HG03045 (cell line): ENCODE data around the gene VMAC.
"Not testable (repeated sequence)": the region's sequence is repeated elsewhere in the genome, so short reads cannot be mapped to it uniquely, and the experiment has no call there.

ENCODE experiments used
- ATAC-seq: cut with Tn5 transposase; IDR thresholded peaks from one replicate; pipeline ENCODE4 v1.9.1; 2021; ENCODE audit warnings: mild to moderate bottlenecking, moderate library complexity; ENCODE audit not compliant: unreplicated experiment

VMAC gene, protein sequence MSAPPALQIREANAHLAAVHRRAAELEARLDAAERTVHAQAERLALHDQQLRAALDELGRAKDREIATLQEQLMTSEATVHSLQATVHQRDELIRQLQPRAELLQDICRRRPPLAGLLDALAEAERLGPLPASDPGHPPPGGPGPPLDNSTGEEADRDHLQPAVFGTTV

DNA sequence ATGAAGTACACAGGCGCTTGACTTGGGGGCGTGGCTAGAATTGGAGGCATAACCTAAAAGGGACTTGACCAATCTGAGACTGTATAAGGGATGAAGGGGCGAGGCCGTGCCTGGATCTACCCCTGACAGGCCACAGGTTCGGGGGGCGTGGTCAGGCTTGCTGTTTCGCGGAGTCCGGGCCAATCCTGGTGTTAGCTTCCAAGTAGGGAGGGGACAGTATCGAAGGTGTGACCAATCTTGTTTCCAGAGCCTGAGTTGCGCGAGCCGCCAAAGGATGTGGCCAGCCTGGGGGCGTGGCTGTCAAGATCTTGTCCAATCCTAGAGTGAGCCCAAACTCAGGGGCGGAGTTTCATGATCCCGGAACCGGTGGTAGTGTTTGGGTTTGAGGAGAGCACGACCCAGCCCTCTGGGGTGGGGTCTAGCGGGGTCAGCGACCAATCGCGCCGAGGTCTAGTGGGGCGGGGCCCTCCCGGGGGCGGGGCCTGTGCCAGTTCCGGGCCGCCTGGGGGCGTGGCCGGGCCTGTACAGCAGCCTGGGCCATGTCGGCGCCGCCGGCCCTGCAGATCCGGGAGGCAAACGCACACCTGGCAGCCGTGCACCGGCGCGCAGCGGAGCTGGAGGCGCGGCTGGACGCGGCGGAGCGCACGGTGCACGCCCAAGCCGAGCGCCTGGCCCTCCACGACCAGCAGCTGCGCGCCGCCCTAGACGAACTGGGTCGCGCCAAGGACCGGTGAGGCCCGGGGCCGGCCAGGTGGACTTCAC lies at the start of gene VMAC:
Gene VMAC, plus strand, starts transcription at position 521 of the 762 bp plus-strand sequence. Its CDS starts 19 bp downstream, at position 540.
- peak; percentile 81 for ATAC-seq

DNA sequence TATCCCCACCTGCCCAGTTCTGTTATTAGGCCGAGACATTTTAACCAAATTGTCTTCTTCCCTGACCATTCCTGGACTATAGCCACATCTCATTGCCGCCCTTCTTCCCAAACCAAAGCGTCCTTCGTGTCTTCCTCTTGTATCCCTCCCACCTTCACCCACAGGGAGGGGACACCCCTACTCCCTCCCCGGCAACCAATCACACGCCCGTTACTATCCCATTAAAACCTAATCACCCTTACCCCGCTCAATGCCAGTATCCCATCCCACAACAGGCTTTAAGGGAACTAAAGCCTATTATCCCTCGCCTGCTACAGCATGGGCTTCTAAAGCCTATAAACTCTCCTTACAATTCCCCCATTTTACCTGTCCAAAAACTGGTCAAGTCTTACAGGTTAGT lies 49.5 kb upstream of the VMAC start:
- ATAC-seq: not testable (repeated sequence)

DNA sequence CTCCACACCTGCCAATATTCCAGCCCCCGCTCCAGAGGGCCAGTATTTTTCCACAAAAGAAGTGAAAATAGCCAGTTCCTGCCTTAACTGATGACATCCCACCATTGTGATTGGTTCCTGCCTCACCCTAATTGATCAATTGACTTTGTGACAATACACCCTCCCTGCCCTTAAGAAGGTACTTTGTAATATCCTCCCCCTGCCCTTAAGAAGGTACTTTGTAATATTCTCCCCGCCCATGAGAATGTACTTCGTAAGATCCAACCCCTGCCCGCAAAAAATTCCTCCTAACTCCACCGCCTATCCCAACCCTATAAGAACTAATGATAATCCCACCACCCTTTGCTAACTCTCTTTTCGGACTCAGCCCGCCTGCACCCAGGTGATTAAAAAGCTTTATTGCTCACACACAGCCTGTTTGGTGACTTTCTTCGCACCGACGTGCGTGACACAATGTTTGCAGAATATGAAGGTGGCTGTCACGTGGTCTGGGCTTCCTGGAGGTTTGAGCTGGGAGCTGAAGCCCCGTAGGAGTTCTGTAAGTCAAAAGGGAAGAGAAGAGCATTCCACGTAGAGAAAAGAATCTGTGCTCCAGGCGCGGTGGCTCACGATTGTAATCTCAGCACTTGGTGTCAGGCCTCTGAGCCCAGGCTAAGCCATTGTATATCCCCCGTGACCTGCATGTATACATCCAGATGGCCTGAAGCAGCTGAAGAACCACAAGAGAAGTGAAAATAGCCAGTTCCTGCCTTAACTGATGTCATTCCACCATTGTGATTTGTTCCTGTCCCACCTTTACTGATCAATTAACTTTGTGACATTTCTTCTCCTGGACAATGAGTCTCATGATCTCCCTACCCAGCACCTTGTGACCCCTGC lies 47.2 kb upstream of the VMAC start:
- ATAC-seq: no peak

DNA sequence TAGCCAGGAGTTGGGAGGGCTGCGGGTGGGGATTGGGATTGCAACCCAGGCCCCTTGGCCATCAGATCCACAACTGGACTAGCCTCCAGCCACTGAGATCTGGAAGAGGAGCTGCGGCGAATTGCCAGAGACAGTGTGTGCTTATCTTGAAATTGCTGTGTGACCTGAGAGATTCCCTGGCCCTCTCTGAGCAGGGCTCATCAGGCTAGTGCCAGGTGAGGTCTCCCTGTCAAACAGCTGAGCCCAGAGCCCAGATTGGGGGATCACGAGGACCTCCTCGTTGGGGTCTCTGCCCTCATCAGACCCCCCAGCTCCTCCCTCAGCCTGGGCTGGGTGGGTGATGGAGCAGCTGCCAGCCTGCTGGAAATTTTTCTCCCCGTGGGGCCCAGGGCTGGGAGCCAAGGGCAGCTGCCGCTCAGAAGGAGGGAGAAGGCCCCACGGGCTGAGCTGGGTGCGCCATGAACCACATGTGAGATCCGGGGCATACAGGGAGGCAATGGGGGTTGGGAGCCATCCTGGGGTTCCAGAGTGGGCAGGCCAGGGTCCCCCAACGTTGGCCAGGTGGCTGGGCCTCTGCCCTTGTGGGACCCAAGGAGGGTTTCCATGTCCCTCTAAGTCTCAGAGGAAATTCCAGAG lies 41.5 kb upstream of the VMAC start:
- no peak for ATAC-seq

DNA sequence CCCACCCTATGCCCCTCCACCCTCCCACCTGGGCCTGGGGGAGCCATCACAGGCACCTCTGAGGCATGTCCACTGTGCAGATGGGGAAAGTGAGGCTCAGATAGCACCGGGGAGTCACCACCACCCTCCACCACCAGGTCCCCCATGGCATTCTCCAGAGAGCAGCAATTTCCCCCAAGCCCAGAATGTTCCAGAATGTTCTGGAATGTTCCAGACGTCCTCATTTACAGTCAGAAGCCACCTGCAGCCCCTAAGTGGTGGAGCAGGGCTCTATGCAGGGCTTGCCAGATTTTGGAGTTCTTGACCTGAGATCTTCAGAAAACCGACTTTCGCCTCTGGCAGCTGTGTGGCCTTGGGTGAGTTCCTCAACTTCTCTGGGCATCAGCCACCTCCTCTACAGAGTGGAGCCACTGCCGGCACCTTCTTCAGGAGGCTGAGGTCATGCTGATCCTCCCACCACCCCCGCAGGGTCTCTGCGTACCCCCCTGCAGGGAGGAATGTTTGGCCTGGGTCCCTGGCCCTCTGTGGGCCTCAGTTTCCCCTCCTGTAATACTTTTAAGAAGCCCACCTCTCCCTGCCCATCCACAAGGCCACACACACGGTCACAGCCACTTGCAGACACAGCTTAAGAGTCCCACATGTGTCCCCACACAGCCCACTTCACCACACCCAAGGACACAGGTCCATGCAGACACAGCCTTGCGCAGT lies 40.5 kb upstream of the VMAC start:
- no peak for ATAC-seq

DNA sequence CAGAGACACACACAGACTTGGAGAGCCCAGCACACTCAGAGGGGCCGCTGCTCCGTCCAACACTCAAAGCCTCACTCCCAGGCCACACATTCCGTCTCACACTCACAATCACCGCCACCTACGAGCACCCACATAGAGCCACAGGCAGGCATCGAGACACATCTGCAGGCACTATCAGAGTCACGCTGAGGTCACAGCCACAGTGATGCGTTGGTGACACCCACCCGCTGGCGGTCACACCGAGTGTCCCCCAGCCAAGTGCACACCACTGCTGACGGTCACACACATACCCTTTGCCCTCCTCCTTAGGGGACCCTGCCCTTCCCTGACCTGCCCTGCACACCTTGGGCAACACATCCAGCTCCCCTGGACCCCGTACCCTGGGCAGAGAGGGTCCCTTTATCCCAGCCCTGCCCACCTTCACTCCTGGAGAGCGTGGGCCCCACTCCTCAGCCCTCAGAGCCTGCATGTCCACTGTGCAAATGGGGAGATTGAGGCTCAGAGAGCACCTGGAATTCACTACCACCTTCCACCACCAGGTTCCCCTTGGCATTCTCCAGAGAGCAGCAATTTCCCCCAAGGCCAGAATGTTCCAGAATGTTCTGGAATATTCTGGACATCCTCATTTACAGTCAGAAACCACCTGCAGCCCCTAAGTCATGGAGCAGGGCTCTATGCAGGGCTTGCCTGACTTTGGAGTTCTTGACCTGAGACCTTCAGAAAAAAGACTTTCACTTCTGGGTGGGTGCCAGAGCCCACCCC lies 39.8 kb upstream of the VMAC start:
- ATAC-seq: no peak

DNA sequence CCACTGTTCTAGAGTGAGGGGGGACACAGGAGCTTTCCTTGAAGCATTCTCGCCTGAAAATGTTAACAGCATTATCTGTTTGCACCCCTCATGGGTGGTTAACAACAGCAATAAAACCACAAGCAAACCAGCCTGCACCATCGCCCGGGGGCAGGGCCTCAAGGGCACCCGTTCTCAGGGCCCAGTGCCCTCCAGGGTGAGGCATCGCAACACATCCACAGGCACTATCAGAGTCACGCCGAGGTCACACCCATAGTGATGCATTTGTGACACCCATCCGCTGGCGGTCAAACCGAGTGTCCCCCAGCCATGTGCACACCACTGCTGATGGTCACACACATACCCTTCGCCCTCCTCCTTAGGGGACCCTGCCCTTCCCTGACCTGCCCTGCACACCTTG lies 38.9 kb upstream of the VMAC start:
- ATAC-seq: no peak

DNA sequence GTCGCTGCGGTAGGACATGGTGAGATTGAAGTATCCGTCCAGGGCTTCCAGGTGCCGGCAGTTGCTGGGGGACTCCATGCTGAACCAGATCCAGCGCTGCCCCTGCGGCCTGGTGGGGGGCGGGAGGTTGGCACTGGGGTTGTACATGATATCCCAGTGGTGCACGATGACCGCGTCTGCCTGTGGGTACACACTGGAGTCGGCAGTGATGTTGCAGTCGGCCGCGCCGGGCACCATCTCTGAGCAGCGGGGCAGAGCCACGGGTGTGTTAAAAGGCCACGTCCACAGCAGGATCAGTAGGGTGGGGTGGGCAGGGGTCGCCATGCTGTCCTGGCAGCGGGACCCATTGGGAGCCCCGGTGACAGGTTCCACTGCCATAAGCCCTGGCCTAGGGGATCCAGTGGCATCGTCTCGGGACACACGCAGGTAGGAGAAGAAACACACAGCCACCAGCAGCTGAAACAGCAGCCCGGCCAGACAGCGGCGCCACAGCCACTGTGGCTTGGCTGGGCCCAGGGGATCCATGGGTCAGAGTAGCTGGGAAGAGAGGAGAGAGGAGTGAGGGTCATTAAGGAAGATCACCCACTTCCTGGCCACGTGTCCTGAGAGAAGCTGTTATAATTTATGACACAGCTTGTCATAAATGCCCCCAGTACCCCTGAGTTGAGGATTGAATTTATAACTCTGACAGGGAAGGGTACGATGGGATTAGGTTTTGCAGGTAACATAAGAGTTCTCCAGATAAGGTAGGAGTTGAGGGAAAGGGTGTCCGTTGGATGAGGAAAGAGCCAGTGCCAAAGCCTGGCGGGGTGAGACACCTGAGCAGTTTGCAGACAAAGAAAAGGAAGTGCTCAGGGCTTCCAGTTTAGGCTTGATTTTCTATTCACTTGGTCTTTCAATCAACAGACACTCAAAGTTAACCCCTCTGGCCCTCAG lies 37.2 kb upstream of the VMAC start:
- ATAC-seq: no peak

DNA sequence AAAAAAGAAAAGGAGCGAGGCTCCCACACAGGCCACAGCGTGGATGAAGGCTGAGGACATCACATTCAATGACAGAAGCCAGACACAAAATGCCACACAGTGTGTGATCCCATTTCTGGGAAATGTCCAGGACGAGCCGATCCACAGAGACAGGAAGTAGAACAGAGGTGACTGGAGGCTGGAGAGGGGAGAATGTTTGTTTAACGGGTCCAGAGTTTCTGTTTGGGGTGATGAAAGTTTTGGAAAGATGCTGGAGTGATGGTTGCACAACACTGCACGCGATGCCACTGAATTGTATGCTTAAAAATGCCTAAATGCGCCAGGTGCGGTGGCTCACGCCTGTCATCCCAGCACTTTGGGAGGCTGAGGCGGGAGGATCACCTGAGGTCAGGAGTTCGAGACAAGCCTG lies 33.7 kb upstream of the VMAC start:
- no peak for ATAC-seq

DNA sequence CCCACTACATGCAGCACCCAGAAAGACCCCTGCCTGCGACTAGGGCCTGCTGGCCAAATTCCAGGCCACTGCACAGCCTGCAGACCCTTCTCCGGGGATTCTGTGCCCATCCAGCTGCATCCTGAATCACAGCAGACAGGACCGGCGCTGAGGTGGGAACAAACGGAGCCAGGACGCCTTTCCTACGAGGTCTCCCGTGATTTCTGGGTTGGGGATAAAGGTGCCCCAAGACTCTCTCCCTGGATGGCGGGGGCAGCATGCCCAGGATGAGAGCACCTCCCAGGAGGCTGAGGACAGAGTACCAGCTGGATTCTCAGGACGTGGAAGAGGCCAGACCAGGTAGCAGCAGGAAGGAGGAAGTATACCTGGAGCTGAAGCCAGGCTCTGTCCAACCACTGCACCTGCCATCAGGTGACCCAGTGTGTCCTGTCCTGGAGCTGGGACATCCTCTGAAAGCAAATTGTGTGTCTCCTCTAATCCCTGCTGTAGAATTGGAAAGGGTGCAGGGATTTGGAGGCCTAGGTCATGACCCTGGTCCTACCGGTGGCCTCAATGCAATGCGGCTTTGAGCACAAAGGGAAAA lies 31.0 kb upstream of the VMAC start:
- ATAC-seq: no peak

DNA sequence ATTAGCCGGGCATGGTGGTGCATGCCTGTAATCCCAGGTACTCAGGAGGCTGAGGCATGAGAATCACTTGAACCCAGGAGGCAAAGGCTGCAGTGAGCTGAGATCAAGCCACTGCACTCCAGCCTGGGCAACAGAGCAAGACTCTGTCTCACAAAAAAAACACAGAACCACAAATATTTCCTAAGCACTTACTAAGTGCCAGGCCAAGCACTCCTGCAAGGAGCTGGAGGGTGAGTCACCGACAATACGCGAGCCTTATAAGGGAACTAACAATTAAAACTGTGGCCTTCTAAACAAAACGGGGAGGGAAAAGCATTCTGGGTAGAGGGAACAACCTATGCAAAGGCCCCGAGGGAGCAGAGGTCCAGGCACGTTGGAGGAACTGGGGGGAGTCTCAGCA lies 30.2 kb upstream of the VMAC start:
- ATAC-seq: not testable (repeated sequence)

DNA sequence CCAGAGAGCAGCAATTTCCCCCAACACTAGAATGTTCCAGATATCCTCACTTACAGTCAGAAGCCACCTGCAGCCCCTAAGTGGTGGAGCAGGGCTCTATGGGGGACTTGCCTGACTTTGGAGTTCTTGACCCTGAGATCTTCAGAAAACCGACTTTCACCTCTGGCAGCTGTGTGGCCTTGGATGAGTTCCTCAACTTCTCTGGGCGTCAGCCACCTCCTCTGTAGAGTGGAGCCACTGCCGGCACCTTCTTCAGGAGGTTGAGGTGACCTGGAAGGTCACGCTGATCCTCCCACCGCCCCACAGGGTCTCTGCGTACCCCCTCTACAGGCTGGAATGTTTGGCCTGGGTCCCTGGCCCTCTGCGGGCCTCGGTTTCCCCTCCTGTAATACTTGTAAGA lies 27.2 kb upstream of the VMAC start:
- ATAC-seq: no peak

DNA sequence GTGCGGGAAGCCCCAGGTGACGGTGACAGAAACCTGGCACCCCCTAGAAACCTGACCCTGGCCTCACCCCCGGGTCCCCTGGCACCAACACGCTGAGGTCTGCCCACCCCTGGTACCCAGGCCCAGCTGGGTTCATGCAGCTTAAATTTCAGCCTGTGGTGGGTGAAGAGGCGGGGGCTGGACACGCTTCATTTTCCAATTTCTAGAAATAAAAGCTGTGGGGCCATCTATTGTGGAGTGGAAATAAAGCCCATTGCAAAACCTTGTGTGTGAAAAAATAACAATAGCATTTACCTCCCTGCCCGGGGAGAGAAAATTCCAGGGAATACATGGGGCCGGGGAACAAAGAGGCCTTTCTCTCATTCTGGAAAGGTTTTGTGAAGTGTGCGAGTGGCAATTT lies 26.8 kb upstream of the VMAC start:
- no peak for ATAC-seq

DNA sequence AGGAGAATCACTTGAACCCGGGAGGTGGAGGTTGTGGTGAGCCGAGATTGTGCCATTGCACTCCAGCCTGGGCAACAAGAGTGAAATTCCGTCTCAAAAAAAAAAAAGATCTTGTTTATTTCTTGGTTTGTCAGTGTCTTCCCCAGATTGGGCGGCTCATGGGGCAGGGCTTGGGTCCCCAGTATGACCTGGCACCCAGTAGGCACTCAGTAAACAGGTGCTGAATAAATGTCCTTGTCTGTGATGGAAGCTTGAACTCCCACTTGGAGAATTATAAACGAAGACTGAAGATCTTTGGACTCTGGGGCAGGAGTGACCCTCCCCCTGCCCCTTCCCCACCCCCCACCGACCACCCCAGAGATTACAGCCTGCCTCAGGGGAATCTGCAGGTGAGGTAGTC lies 24.5 kb upstream of the VMAC start:
- ATAC-seq: no peak

DNA sequence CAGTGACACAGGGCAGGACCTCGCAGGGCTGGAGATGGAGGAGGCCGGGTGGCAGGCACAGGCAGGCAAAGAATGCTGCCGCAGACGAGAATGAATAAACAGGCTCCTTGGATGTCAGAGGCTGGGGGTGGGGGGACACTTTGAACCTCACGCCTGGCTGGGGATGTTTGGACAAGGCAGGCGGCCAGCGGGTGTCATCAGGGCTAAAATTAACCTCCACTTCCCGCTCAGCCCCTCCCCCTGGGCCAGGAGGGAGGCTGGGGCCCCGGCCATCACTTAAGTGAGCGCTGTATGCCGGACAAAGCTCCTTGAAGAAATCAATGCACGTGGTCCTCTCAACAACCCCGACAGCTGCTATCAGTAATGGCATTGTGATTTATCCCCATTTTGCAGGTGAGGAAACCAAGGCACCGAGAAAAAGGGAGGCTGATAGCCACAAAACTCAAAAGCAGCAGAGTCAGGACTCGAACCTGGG lies 24.0 kb upstream of the VMAC start:
- ATAC-seq: no peak

DNA sequence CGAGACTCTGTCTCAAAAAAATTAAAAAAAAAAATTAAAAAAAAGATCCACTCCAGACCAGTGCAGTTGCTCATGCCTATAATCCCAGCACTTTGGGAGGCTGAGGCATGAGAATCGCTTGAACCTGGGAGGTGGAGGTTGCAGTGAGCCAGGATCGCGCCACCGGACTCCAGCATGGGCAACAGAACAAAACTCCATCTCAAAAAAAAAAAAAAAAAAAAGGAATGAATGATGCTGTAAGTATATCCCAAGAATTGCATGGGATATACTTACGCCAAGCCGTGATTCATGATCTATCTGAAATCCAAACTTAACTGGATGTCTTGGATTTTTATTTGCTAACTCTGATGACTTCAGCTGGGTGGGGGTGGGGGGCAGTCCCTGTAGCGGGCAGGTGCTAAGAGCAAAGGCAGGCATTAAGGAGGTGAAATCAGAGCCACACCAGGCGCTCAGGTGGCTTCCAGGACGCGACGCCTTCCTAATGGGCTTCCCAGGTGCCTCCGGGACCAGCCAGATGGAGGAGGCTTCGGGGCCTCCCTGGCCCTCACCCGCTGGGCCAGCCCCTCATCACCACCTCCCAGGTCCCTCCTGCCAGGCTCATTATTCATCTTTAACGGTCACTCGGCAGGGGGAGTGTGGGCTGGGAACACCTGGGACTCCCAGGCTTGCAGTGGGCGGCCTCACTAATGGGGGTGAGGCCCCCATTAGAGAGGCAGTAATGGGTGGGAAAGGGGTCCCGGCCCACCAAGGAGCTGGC lies 23.0 kb upstream of the VMAC start:
- no peak for ATAC-seq

DNA sequence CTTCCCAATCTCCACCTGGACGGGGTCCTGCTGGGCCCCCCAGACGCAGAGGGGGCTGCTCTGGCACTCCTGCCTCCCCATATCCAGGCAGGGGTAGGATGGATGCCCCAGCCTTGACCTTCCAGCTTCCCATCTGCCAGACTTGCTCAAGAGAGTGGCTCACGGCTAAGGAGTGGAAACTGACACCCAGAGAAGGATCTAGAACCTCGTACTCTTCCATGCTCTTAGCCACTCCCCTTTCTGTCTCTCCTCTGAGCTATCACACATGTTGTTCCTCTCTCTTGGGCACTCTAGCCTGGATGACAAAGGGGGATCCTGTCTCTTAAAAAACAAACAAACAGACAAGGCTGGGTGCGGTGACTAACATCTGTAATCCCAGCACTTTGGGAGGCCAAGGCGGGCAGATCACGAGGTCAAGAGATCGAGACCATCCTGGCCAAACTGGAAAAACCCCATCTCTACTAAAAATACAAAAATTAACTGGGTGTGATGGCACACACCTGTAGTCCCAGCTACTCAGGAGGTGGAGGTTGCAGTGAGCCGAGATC lies 22.2 kb upstream of the VMAC start:
- ATAC-seq: no peak
